OCI-LY1 (cell line): ENCODE measurements around the gene DEPDC5.

ENCODE experiments used
- H2AFZ ChIP-seq: fragments of 200-600 bp; sonication (generic), shearing (Covaris generic); 2 replicates; pipeline ENCODE4 v1.6.0; 2014; ENCODE audit warnings: antibody characterized with exemption, mild to moderate bottlenecking, low read length
- H3F3A ChIP-seq: fragments of 200-600 bp; sonication (generic), shearing (Covaris generic); 2 replicates; pipeline ENCODE4 v1.6.0; 2014; ENCODE audit warnings: mild to moderate bottlenecking, antibody characterized with exemption, low read length, moderate library complexity; ENCODE audit not compliant: insufficient read depth
- H3K27ac ChIP-seq: fragments of 200-600 bp; sonication (generic); 2 replicates; pipeline ENCODE4 v1.5.1; 2014; ENCODE audit warnings: low read length, mixed run types, mild to moderate bottlenecking, low read depth; ENCODE audit not compliant: poor library complexity, severe bottlenecking
- H3K27me3 ChIP-seq: fragments of 200-600 bp; sonication (generic); 2 replicates; pipeline ENCODE4 v1.6.0; 2014; ENCODE audit warnings: antibody characterized with exemption, mild to moderate bottlenecking, low read length, moderate library complexity; ENCODE audit not compliant: insufficient read depth
- H3K36me3 ChIP-seq: fragments of 200-600 bp; sonication (generic); 2 replicates; pipeline ENCODE4 v1.6.1; 2014; ENCODE audit warnings: mild to moderate bottlenecking, antibody characterized with exemption, low read length, moderate library complexity, mixed read lengths; ENCODE audit not compliant: insufficient read depth
- H3K4me1 ChIP-seq: fragments of 200-600 bp; sonication (generic); 2 replicates; pipeline ENCODE4 v1.5.1; 2014; ENCODE audit warnings: mild to moderate bottlenecking, low read length, moderate library complexity; ENCODE audit not compliant: insufficient read depth, severe bottlenecking
- H3K4me2 ChIP-seq: fragments of 200-600 bp; sonication (generic), shearing (Covaris generic); 2 replicates; pipeline ENCODE4 v1.6.1; 2014; ENCODE audit warnings: low read length
- H3K4me3 ChIP-seq: fragments of 200-600 bp; sonication (generic); 2 replicates; pipeline ENCODE4 v1.5.1; 2014; ENCODE audit warnings: low read length, low read depth, mild to moderate bottlenecking, mixed read lengths; ENCODE audit not compliant: poor library complexity, severe bottlenecking
- H3K79me2 ChIP-seq: fragments of 200-600 bp; shearing (Covaris generic); 2 replicates; pipeline ENCODE4 v1.6.1; 2016; ENCODE audit warnings: mixed run types, low read length, mixed read lengths; ENCODE audit not compliant: insufficient read depth
- H3K9ac ChIP-seq: fragments of 200-600 bp; sonication (generic), shearing (Covaris generic); 2 replicates; pipeline ENCODE4 v1.6.1; 2014; ENCODE audit warnings: mild to moderate bottlenecking, low read length, mixed read lengths
- H3K9me2 ChIP-seq: fragments of 200-600 bp; sonication (generic), shearing (Covaris generic); 2 replicates; pipeline ENCODE4 v1.6.1; 2014; ENCODE audit warnings: low read depth, mild to moderate bottlenecking, low read length, mixed read lengths
- H3K9me3 ChIP-seq: fragments of 200-600 bp; shearing (Covaris generic); 2 replicates; pipeline ENCODE4 v1.6.1; 2014; ENCODE audit warnings: low read length, mixed read lengths
- H4K20me1 ChIP-seq: fragments of 200-600 bp; sonication (generic), shearing (Covaris generic); 2 replicates; pipeline ENCODE4 v1.6.0; 2016; ENCODE audit warnings: mild to moderate bottlenecking, low read length; ENCODE audit not compliant: insufficient read depth
- CTCF ChIP-seq: fragments of 200-600 bp; sonication (generic), shearing (Covaris generic); IDR thresholded peaks from 2 replicates; pipeline ENCODE4 v1.5.1; 2017; ENCODE audit warnings: mild to moderate bottlenecking, antibody characterized with exemption, low read length, moderate library complexity, mixed read lengths
- EZH2 ChIP-seq: fragments of 200-600 bp; sonication (generic), shearing (Covaris generic); IDR thresholded peaks from 2 replicates; pipeline ENCODE4 v1.8.0; 2017; ENCODE audit warnings: borderline replicate concordance, mixed run types, mild to moderate bottlenecking, antibody characterized with exemption, low read length, moderate library complexity, mixed read lengths

Gene DEPDC5

GRCh38 chr22:31935961-31936635 is 182.3 kb downstream of the DEPDC5 start:
- H3K9me3 ChIP-seq = no peaks in the 10 kb centered on the region
- no peaks in the 10 kb centered on the region for H3K27me3 ChIP-seq
- TF ChIP-seq CTCF = no peak
- no peak for TF ChIP-seq EZH2
- no peaks in the 10 kb centered on the region for H3K79me2 ChIP-seq
- no peak overlapping the region for H3K4me2 ChIP-seq
- no peak overlapping the region for H2AFZ ChIP-seq
- no peak overlapping the region for H3K4me3 ChIP-seq
- H3F3A ChIP-seq = no peaks in the 10 kb centered on the region
- H3K36me3 ChIP-seq = no peaks in the 10 kb centered on the region
- H3K9ac ChIP-seq = no peak overlapping the region
- no peaks in the 10 kb centered on the region for H3K9me2 ChIP-seq
- H4K20me1 ChIP-seq = no peaks in the 10 kb centered on the region
- H3K4me1 ChIP-seq = no peaks in the 10 kb centered on the region
- no peak overlapping the region for H3K27ac ChIP-seq

DNA sequence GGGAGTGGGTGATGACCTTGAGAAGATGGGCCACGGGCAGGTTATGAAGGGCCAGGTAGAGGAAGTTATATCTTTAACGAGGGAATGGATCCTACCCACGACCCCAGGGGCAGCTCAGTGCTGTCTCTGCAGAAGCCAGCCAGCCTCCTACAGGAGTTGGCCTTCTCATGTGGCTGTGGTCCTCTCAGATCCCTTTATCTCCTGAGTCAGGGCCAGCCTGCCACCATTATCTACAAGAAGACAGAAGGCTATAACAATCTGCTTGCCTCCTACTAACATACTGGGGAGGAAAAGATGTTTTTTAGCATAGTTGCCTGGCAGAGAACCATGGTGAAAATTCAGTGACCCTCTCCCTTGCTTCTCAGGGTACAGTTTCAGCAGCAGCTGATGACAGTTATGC is 183.5 kb downstream of the DEPDC5 start:
- TF ChIP-seq EZH2 (no peak), CTCF (no peak)
- no peak overlapping the region for H3K4me2 ChIP-seq
- no peaks in the 10 kb centered on the region for H3F3A ChIP-seq
- no peaks in the 10 kb centered on the region for H3K9me2 ChIP-seq
- H2AFZ ChIP-seq = no peak overlapping the region
- H3K4me1 ChIP-seq = no peaks in the 10 kb centered on the region
- H3K79me2 ChIP-seq = no peaks in the 10 kb centered on the region
- no peak overlapping the region for H3K4me3 ChIP-seq
- no peaks in the 10 kb centered on the region for H3K36me3 ChIP-seq
- H3K27ac ChIP-seq = no peak overlapping the region
- H3K9me3 ChIP-seq = no peaks in the 10 kb centered on the region
- H3K27me3 ChIP-seq = no peaks in the 10 kb centered on the region
- no peaks in the 10 kb centered on the region for H4K20me1 ChIP-seq
- no peak overlapping the region for H3K9ac ChIP-seq

DNA sequence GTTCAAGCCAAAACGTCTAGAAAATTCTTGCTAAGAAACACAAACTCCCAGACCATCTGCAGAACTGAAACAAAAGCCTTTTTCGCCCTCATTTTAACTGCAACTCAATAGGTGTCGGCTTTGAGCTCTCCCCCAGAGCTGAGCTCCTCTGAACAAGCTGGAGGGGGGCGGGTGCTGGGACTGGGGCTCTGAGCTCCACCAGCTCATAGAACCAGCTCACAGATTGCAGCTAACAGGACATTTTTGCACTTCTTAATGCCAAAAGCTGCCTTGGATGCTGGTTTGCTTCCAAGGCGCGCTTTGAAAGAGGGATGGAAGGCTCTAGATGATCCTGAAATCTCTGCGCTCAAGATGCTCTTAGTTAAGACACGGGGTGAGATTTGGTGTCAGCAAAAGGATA is 184.5 kb downstream of the DEPDC5 start:
- Histone ChIP-seq H3K27me3 (no peaks in the 10 kb centered on the region), H3K27ac (no peak overlapping the region), H3K9me3 (no peaks in the 10 kb centered on the region), H3K36me3 (no peaks in the 10 kb centered on the region), H3K79me2 (no peaks in the 10 kb centered on the region), H3K9me2 (no peaks in the 10 kb centered on the region), H3K4me2 (no peak overlapping the region), H3K9ac (no peak overlapping the region), H3K4me1 (peaks cover 1% of the 10 kb centered on the region), H2AFZ (no peak overlapping the region), H3K4me3 (no peak overlapping the region), H4K20me1 (no peaks in the 10 kb centered on the region), H3F3A (no peaks in the 10 kb centered on the region)
- TF ChIP-seq EZH2 (no peak), CTCF (no peak)
